HCT116 (cell line): ENCODE measurements around the gene ZP1. TPM values are rescaled to one million over a fixed set of nuclear protein-coding genes. Genes with fewer than 3 reads are reported as not detected.

Experiments
- ATAC-seq: fragments of 200-7000 bp; cut with Tn5 transposase; 2 replicates; pipeline ENCODE4 v1.9.1; 2020; ENCODE audit warnings: mild to moderate bottlenecking, moderate library complexity
- BruUV-seq: library from RNA; stranded (reverse); fragments of 400-500 nt; replicated peaks from 2 replicates; lab custom pipeline; 2021; lab: Mats Ljungman, UMichigan
- CTCF ChIA-PET: fragments of 300-600 bp; sonication (Branson Sonifier 250); formaldehyde crosslinking; loops from one replicate; lab custom pipeline; 2021; ENCODE audit warnings: antibody characterized with exemption; lab: Charles Lee
- POLR2A ChIA-PET: fragments of 300-600, 350-600 bp; sonication (Branson Sonifier 250); formaldehyde crosslinking; loops from one replicate; lab custom pipeline; 2021; ENCODE audit warnings: antibody characterized with exemption; lab: Charles Lee
- RAD21 ChIA-PET, 2 experiments: fragments of 300-600 bp; sonication (Branson Sonifier 250); formaldehyde crosslinking; loops; one replicate each; lab custom pipeline; 2023; ENCODE audit warnings: low total read pairs in 2 of 2; ENCODE audit not compliant: uncharacterized antibody in 2 of 2, unreplicated experiment in 2 of 2, low non-redundant PET in 1 of 2; lab: Charles Lee
- DNase-seq: peaks from one replicate; pipeline ENCODE4 v3.0.0-alpha.2; 2010; ENCODE audit warnings: low read depth, low spot score
- H2AFZ ChIP-seq: fragments of 200-600 bp; shearing (Covaris generic), sonication (generic); 2 replicates; pipeline ENCODE4 v1.6.1; 2017; ENCODE audit warnings: low read depth, mixed run types, mixed read lengths, antibody characterized with exemption, low read length; ENCODE audit not compliant: poor library complexity, severe bottlenecking
- H3K27ac ChIP-seq: 2 replicates; pipeline ENCODE4 v1.5.1; 2012; ENCODE audit warnings: low read depth, low read length
- H3K27me3 ChIP-seq: fragments of 200-600 bp; sonication (generic); 2 replicates; pipeline ENCODE4 v1.6.1; 2016; ENCODE audit warnings: mixed run types, low read length, mixed read lengths; ENCODE audit not compliant: insufficient read depth
- H3K36me3 ChIP-seq, 2 experiments: fragments of 200-500 bp in 1 of 2; fragments of 200-600 bp in 1 of 2; sonication (Bioruptor generic) in 1 of 2; sonication (generic) in 1 of 2; 2 replicates each; pipeline versions ENCODE4 v1.5.1 to v1.6.1; 2014 to 2016; ENCODE audit warnings: low read length in 2 of 2, inconsistent platforms in 1 of 2, mixed read lengths in 1 of 2, mixed run types in 1 of 2; ENCODE audit not compliant: insufficient read depth in 2 of 2, control insufficient read depth in 1 of 2
- H3K4me1 ChIP-seq, 2 experiments: fragments of 200-600 bp in 1 of 2; sonication (generic) in 1 of 2; 2 replicates each; pipeline versions ENCODE4 v1.5.1 to v1.6.1; 2012 to 2017; ENCODE audit warnings: low read length in 2 of 2, inconsistent platforms in 1 of 2, mild to moderate bottlenecking in 1 of 2, mixed read lengths in 1 of 2, mixed run types in 1 of 2, moderate library complexity in 1 of 2; ENCODE audit not compliant: insufficient read depth in 2 of 2, control insufficient read depth in 1 of 2
- H3K4me2 ChIP-seq: fragments of 200-600 bp; sonication (generic); 2 replicates; pipeline ENCODE4 v1.6.1; 2017; ENCODE audit warnings: mixed run types, low read length, mixed read lengths
- H3K4me3 ChIP-seq, 2 experiments: fragments of 200-600 bp in 1 of 2; sonication (generic) in 1 of 2; replicated peaks in 1 of 2; 2 replicates each; pipeline ENCODE4 v1.5.1; 2011 to 2016; ENCODE audit warnings: low read length in 2 of 2, control low read depth in 1 of 2, low read depth in 1 of 2, mild to moderate bottlenecking in 1 of 2, mixed read lengths in 1 of 2, mixed run types in 1 of 2
- H3K79me2 ChIP-seq: fragments of 200-600 bp; sonication (generic); 2 replicates; pipeline ENCODE4 v1.6.1; 2017; ENCODE audit warnings: mild to moderate bottlenecking, mixed run types, low read length, moderate library complexity, mixed read lengths; ENCODE audit not compliant: insufficient read depth
- H3K9ac ChIP-seq: fragments of 200-600 bp; sonication (generic); 2 replicates; pipeline ENCODE4 v1.6.1; 2016; ENCODE audit warnings: low read length, mixed read lengths
- H3K9me2 ChIP-seq: fragments of 200-600 bp; sonication (generic), shearing (Covaris generic); 2 replicates; pipeline ENCODE4 v1.6.1; 2017; ENCODE audit warnings: mixed run types, mild to moderate bottlenecking, moderate library complexity; ENCODE audit not compliant: insufficient read depth
- H3K9me3 ChIP-seq, 2 experiments: fragments of 200-500 bp in 1 of 2; fragments of 200-600 bp in 1 of 2; sonication (Bioruptor generic) in 1 of 2; sonication (generic) in 1 of 2; 2 replicates each; pipeline ENCODE4 v1.6.1; 2014 to 2017; ENCODE audit warnings: low read length in 2 of 2, mixed read lengths in 2 of 2, inconsistent platforms in 1 of 2, low read depth in 1 of 2, mild to moderate bottlenecking in 1 of 2, mixed run types in 1 of 2, moderate library complexity in 1 of 2; ENCODE audit not compliant: control insufficient read depth in 1 of 2, insufficient read depth in 1 of 2
- H4K20me1 ChIP-seq: fragments of 200-600 bp; sonication (generic), shearing (Covaris generic); 2 replicates; pipeline ENCODE4 v1.6.1; 2017; ENCODE audit warnings: mixed run types, mild to moderate bottlenecking, moderate library complexity; ENCODE audit not compliant: insufficient read depth
- EGR1 ChIP-seq: IDR thresholded peaks from 2 replicates; pipeline ENCODE4 v1.6.1; 2012; ENCODE audit warnings: low read depth
- ELF1 ChIP-seq: IDR thresholded peaks from 2 replicates; pipeline ENCODE4 v1.6.1; 2012; ENCODE audit warnings: low read depth, borderline replicate concordance
- FOSL1 ChIP-seq: IDR thresholded peaks from 2 replicates; pipeline ENCODE4 v1.6.1; 2012; ENCODE audit warnings: low read depth
- JUND ChIP-seq: IDR thresholded peaks from 2 replicates; pipeline ENCODE4 v1.6.1; 2012
- RAD21 ChIP-seq: IDR thresholded peaks from 2 replicates; pipeline ENCODE4 v1.6.1; 2012; ENCODE audit warnings: low read depth, mild to moderate bottlenecking
- SP1 ChIP-seq: IDR thresholded peaks from 2 replicates; pipeline ENCODE4 v1.6.1; 2012; ENCODE audit warnings: low read depth
- SRF ChIP-seq: IDR thresholded peaks from 2 replicates; pipeline ENCODE4 v1.6.1; 2012; ENCODE audit warnings: low read depth
- intact Hi-C: fragments of 100-400 bp; cut with micrococcal nuclease; formaldehyde crosslinking; loops from 2 replicates; pipeline ENCODE4 v1.10.0; 2022
- total RNA-seq: library from RNA; stranded (reverse); gene quantifications from one replicate; pipeline ENCODE4 v1.2.1, GENCODE V29; 2021; ENCODE audit not compliant: unreplicated experiment
- TF ChIP-seq, protein P1 (sequence below): IDR thresholded peaks from 2 replicates; pipeline ENCODE4 v1.6.1; 2012

Gene ZP1
- total RNA-seq, 1 experiment from 2014 or later = not detected

GRCh38 chr11:60852117-60852981 lies 15.0 kb upstream of the ZP1 start:
- intact Hi-C loops = no loop called here
- DNase-seq (no peak), ATAC-seq (no peak)
- Histone ChIP-seq H4K20me1 (no peaks in the 10 kb centered on the region), H2AFZ (no peak overlapping the region), H3K9ac (no peak overlapping the region), H3K4me3 (no peak overlapping the region), H3K36me3 (peaks cover 19 to 39% of the 10 kb centered on the region in 2 experiments; a peak in 3 of 4 replicates), H3K4me2 (no peak overlapping the region), H3K9me3 (no peaks in the 10 kb centered on the region), H3K9me2 (no peaks in the 10 kb centered on the region), H3K27me3 (no peaks in the 10 kb centered on the region), H3K4me1 (no peaks in the 10 kb centered on the region), H3K79me2 (peaks cover 6% of the 10 kb centered on the region; the same call in 1 of the 2 replicates)
- RAD21 ChIA-PET = no interaction called here
- CTCF ChIA-PET = no interaction called here
- POLR2A ChIA-PET = no interaction called here
- BruUV-seq = no TSS peak
- TF ChIP-seq ELF1 (no peak), SP1 (no peak), FOSL1 (no peak), RAD21 (no peak), SRF (no peak), JUND (no peak), EGR1 (no peak)
- TF ChIP-seq, protein P1, sequence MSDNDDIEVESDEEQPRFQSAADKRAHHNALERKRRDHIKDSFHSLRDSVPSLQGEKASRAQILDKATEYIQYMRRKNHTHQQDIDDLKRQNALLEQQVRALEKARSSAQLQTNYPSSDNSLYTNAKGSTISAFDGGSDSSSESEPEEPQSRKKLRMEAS = no peak
- TF ChIP-seq, all 23 proteins: peak for 0
- H3K27ac ChIP-seq = no peak overlapping the region
